Activated naive CD4-positive, alpha-beta T cell treated with anti-CD3 and anti-CD28 coated beads for 36 hours (primary cell): ENCODE measurements around the gene PLAAT3. TPM values are rescaled to one million over a fixed set of nuclear protein-coding genes. Genes with fewer than 3 reads are reported as not detected.
"Not testable (repeated sequence)": the region's sequence is repeated elsewhere in the genome, so short reads cannot be mapped to it uniquely, and the experiment has no call there.

Source experiments
- CTCF ChIA-PET: fragments of 350-600 bp; sonication (Branson Sonifier 250); formaldehyde crosslinking; loops from one replicate; lab custom pipeline; 2021; ENCODE audit warnings: antibody characterized with exemption; lab: Charles Lee
- DNase-seq: peaks from one replicate; pipeline ENCODE4 v3.0.0-alpha.2; 2020
- H3K27ac Mint-ChIP-seq: one replicate; pipeline ENCODE4 v1.8.0; 2021; ENCODE audit warnings: mild to moderate bottlenecking, mixed read lengths
- H3K27me3 Mint-ChIP-seq: one replicate; pipeline ENCODE4 v1.8.0; 2021; ENCODE audit warnings: low read depth, mixed read lengths
- H3K36me3 Mint-ChIP-seq: one replicate; pipeline ENCODE4 v1.8.0; 2021; ENCODE audit warnings: low read depth, mixed read lengths
- H3K4me1 Mint-ChIP-seq: one replicate; pipeline ENCODE4 v1.8.0; 2021; ENCODE audit warnings: low read depth, mixed read lengths
- H3K4me3 Mint-ChIP-seq: one replicate; pipeline ENCODE4 v1.8.0; 2021; ENCODE audit warnings: mild to moderate bottlenecking, moderate library complexity, mixed read lengths
- H3K9me3 Mint-ChIP-seq: one replicate; pipeline ENCODE4 v1.8.0; 2021; ENCODE audit warnings: mixed read lengths
- intact Hi-C: fragments of 100-400 bp; cut with micrococcal nuclease; formaldehyde crosslinking; loops from one replicate; pipeline ENCODE4 v1.15.1; 2023
- total RNA-seq, 2 experiments: library from RNA; stranded (reverse); gene quantifications; one replicate each; pipeline ENCODE4 v1.2.3, GENCODE V29; 2021

Gene PLAAT3
- total RNA-seq = 1 to 10 TPM; 3.5 to 3.7 TPM

DNA sequence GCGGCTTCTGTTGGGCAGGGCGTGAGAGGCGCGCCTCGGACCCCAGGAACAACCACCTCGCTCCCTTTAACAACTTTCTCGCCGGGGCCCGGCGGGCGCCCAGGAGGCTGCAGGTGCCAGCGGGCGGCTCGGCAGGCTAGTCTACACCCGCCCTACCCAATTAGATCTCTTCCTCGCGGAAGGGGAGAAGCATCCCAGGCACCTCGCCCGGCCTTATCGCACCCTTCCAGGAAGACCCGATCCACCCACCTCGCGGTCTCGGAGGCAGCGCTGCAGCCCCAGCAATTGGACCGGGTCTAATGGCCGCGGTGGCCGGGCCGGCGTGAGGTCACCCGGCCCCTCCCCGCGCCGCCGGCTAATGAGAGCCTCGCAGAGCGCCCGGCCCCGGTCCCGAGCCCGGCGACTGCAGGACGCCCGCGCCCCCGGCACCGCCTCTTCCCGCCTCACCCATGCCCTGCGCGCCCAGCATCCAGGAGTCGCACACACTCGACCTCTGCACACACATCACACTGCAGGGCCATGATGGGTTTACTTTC, at the start of gene PLAAT3:
Gene PLAAT3 (minus strand): TSS at position 298 of the 536 bp plus-strand sequence. CDS start 419 bp downstream, outside the sequence.
- Mint-ChIP-seq H3K4me1 (peaks cover 5% of the 10 kb centered on the region), H3K9me3 (no peaks in the 10 kb centered on the region), H3K36me3 (no peaks in the 10 kb centered on the region), H3K27ac (no peak within 1 kb of the TSS), H3K4me3 (peak within 1 kb of the TSS; percentile 80), H3K27me3 (no peaks in the 10 kb centered on the region)
- intact Hi-C loops = loop anchor here (5.0 kb wide), 2 partner anchors 47 to 62 kb away; no protein-coding TSS in a partner anchor
- CTCF ChIA-PET = interaction anchor here (0.6 kb wide), 1 partner anchor 25 kb away, joined by 3 read pairs; no protein-coding TSS in a partner anchor
- DNase-seq = peak; percentile 40

- CTCF ChIA-PET = no interaction called here
- intact Hi-C loops = no loop called here
- no peak for DNase-seq
- H3K36me3 Mint-ChIP-seq = no peaks in the 10 kb centered on the region
- no peak overlapping the region for H3K4me3 Mint-ChIP-seq
- no peaks in the 10 kb centered on the region for H3K9me3 Mint-ChIP-seq
- H3K27me3 Mint-ChIP-seq = no peaks in the 10 kb centered on the region
- peaks cover 28% of the 10 kb centered on the region for H3K4me1 Mint-ChIP-seq
- H3K27ac Mint-ChIP-seq = no peak overlapping the region
Observed at GRCh38 chr11:63663809-63664208, 49.6 kb upstream of the PLAAT3 start.

GRCh38 chr11:63660972-63661371, 46.7 kb upstream of the PLAAT3 start:
- CTCF ChIA-PET = interaction anchor here (0.6 kb wide), 1 partner anchor 611 kb away, joined by 3 read pairs; no protein-coding TSS in a partner anchor
- intact Hi-C loops = no loop called here
- H3K27me3 Mint-ChIP-seq = no peaks in the 10 kb centered on the region
- no peak for DNase-seq
- H3K4me1 Mint-ChIP-seq = peaks cover 12% of the 10 kb centered on the region
- no peak overlapping the region for H3K4me3 Mint-ChIP-seq
- H3K9me3 Mint-ChIP-seq = no peaks in the 10 kb centered on the region
- H3K36me3 Mint-ChIP-seq = peaks cover 5% of the 10 kb centered on the region
- H3K27ac Mint-ChIP-seq = no peak overlapping the region

DNA sequence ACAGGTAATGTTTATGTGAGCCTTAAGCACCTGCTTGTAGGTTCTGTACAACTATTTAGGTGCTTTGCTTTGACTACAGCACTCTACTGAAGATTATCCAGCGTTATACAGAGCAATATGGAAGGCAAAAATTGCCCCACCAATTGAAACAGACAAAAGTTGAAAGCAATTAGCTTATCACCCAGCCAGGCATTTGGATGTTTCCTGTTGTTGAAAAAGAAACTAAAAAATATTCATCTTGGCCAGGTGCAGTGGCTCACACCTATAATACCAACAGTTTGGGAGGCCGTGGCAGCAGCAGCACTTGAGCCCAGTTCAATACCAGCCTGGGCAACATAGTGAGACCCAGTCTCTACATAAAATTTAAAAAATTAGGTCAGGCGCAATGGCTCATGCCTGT, 38.4 kb upstream of the PLAAT3 start:
- H3K4me3 Mint-ChIP-seq = no peak overlapping the region
- H3K27me3 Mint-ChIP-seq = no peaks in the 10 kb centered on the region
- intact Hi-C loops = no loop called here
- H3K36me3 Mint-ChIP-seq = peaks cover 19% of the 10 kb centered on the region
- CTCF ChIA-PET = no interaction called here
- no peak overlapping the region for H3K27ac Mint-ChIP-seq
- DNase-seq = no peak
- H3K4me1 Mint-ChIP-seq = peaks cover 7% of the 10 kb centered on the region
- no peaks in the 10 kb centered on the region for H3K9me3 Mint-ChIP-seq

- Mint-ChIP-seq H3K36me3 (peaks cover 12% of the 10 kb centered on the region), H3K9me3 (no peaks in the 10 kb centered on the region)
Observed at GRCh38 chr11:63643205-63643604, 29.0 kb upstream of the PLAAT3 start.

DNA sequence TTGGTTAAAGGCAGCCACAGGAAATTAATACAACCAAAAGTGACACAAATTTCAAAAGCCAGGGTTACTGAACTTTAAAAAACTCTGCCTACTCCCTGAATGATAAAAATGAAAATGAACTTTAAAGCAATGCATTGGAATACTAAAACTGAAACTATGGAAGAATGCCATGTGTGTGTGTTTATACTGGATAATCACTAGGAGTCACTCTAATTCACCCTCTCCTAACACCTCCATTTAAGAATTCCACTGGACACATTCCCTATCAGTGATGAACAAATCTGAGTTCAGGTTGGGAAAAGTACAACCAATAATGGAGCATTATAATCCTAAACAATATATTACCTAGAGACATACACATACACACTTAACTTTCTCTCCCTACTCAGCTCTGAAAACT, 27.5 kb upstream of the PLAAT3 start:
- Mint-ChIP-seq H3K27me3 (no peaks in the 10 kb centered on the region), H3K9me3 (no peaks in the 10 kb centered on the region), H3K4me1 (peaks cover 6% of the 10 kb centered on the region), H3K36me3 (peaks cover 10% of the 10 kb centered on the region), H3K27ac (no peak overlapping the region), H3K4me3 (no peak overlapping the region)
- DNase-seq = no peak
- intact Hi-C loops = no loop called here
- CTCF ChIA-PET = interaction anchor here (1.0 kb wide), 1 partner anchor 162 kb away, joined by 7 read pairs; no protein-coding TSS in a partner anchor

More at GRCh38 chr11:63643205-63643604, 29.0 kb upstream of the PLAAT3 start:
- Mint-ChIP-seq H3K4me1 (peaks cover 2% of the 10 kb centered on the region), H3K4me3 (no peak overlapping the region), H3K27ac (no peak overlapping the region), H3K27me3 (no peaks in the 10 kb centered on the region)
- CTCF ChIA-PET = interaction anchor here (0.6 to 1.8 kb wide), 2 partner anchors 95 to 193 kb away, joined by 4 to 8 read pairs; no protein-coding TSS in a partner anchor
- DNase-seq = no peak
- intact Hi-C loops = no loop called here

- peaks cover 6% of the 10 kb centered on the region for H3K4me1 Mint-ChIP-seq
- peaks cover 12% of the 10 kb centered on the region for H3K36me3 Mint-ChIP-seq
- no peaks in the 10 kb centered on the region for H3K9me3 Mint-ChIP-seq
- CTCF ChIA-PET = interaction anchor here (0.6 to 8.3 kb wide), 18 partner anchors 9 to 510 kb away, joined by 3 to 93 read pairs (median 3); no protein-coding TSS in a partner anchor
- no peaks in the 10 kb centered on the region for H3K27me3 Mint-ChIP-seq
- intact Hi-C loops = loop anchor here (1.0 to 5.0 kb wide), 3 partner anchors 87 to 107 kb away; no protein-coding TSS in a partner anchor
- DNase-seq = no peak
- no peak overlapping the region for H3K27ac Mint-ChIP-seq
- H3K4me3 Mint-ChIP-seq = no peak overlapping the region
Observed at GRCh38 chr11:63639199-63639832, 25.1 kb upstream of the PLAAT3 start.

GRCh38 chr11:63638436-63638835, 24.2 kb upstream of the PLAAT3 start:
- not testable (repeated sequence) for H3K4me1 Mint-ChIP-seq, H3K36me3 Mint-ChIP-seq, H3K4me3 Mint-ChIP-seq, DNase-seq, H3K27me3 Mint-ChIP-seq, H3K9me3 Mint-ChIP-seq, H3K27ac Mint-ChIP-seq
- CTCF ChIA-PET = interaction anchor here (0.6 to 8.3 kb wide), 18 partner anchors 10 to 511 kb away, joined by 3 to 93 read pairs (median 3); no protein-coding TSS in a partner anchor
- intact Hi-C loops = loop anchor here (5.0 kb wide), 2 partner anchors 86 to 106 kb away; no protein-coding TSS in a partner anchor

GRCh38 chr11:63635762-63636465, 21.7 kb upstream of the PLAAT3 start:
- intact Hi-C loops = loop anchor here (1.0 to 5.0 kb wide), 4 partner anchors 84 to 601 kb away; no protein-coding TSS in a partner anchor
- peaks cover 12% of the 10 kb centered on the region for H3K36me3 Mint-ChIP-seq
- H3K27me3 Mint-ChIP-seq = no peaks in the 10 kb centered on the region
- DNase-seq = peak; percentile 82
- CTCF ChIA-PET = interaction anchor here (0.6 to 8.3 kb wide), 9 partner anchors 8 to 423 kb away, joined by 3 to 93 read pairs (median 3); partner anchors contain the start of gene PLAAT5
- no peak overlapping the region for H3K27ac Mint-ChIP-seq
- H3K4me1 Mint-ChIP-seq = peaks cover 13% of the 10 kb centered on the region
- no peak overlapping the region for H3K4me3 Mint-ChIP-seq
- no peaks in the 10 kb centered on the region for H3K9me3 Mint-ChIP-seq

DNA sequence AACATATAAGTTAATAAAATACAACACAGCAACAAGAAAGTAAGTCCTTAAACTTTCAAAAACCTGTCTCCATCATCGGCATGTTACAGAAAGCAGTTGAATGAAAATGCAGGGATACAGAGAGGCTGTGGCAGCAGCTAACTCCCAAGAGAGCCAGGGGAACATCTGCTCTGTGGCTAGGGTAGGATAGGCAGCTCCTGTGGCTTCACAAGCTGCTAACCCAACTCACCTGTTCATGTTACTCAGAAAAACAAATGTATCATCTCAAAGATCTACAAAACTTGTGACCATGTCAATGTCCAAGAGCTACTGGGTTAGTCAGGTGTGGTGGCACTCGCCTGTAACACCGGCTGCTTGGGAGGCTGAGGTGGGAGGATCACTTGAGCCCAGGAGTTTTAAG, 15.2 kb upstream of the PLAAT3 start:
- DNase-seq = no peak
- Mint-ChIP-seq H3K27ac (no peak overlapping the region), H3K36me3 (peaks cover 18% of the 10 kb centered on the region), H3K4me1 (peaks cover 16% of the 10 kb centered on the region), H3K4me3 (no peak overlapping the region), H3K27me3 (no peaks in the 10 kb centered on the region), H3K9me3 (no peaks in the 10 kb centered on the region)
- CTCF ChIA-PET = interaction anchor here (1.1 to 3.2 kb wide), 6 partner anchors 9 to 150 kb away, joined by 3 to 13 read pairs (median 4); no protein-coding TSS in a partner anchor
- intact Hi-C loops = no loop called here

DNA sequence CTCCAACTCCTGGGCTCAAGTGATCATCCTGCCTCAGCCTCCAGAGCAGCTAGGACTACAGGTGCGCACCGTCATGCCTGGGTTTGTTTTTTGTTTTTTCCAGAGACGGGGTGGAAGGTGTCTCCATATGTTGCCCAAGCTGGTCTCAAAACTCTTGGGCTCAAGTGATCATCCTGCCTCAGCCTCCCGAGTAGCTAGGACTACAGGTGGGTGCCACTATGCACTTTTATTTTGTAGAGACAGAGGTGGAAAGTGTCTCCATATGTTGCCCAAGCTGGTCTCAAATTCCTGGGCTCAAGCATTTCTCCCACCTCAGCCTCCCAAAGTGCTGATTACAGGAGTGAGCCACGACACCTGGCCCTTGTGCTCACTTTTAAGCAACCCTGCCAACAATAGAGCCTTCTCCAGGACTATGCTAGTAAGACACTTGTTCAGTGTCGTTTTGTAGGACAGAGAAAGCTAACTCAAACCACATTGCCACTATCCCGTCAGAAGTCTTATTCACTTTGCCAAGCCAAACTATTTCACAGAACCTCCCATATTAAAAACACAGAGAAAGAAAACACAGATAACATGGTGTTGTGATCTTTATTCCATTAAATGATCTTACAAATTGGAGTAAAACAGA, 9.4 kb upstream of the PLAAT3 start:
- intact Hi-C loops = no loop called here
- no peaks in the 10 kb centered on the region for H3K9me3 Mint-ChIP-seq
- H3K4me3 Mint-ChIP-seq = no peak overlapping the region
- H3K27ac Mint-ChIP-seq = no peak overlapping the region
- H3K27me3 Mint-ChIP-seq = no peaks in the 10 kb centered on the region
- peaks cover 1% of the 10 kb centered on the region for H3K36me3 Mint-ChIP-seq
- CTCF ChIA-PET = interaction anchor here (0.6 to 1.6 kb wide), 3 partner anchors 14 to 154 kb away, joined by 3 read pairs; no protein-coding TSS in a partner anchor
- H3K4me1 Mint-ChIP-seq = peaks cover 13% of the 10 kb centered on the region
- DNase-seq = no peak
